NCI-H2196 (cell line): ENCODE data around the gene SRP19.
"Not testable (repeated sequence)": the region's sequence is repeated elsewhere in the genome, so short reads cannot be mapped to it uniquely, and the experiment has no call there.

Experiments used
- DNase-seq: peaks from one replicate; lab custom pipeline; 2025; ENCODE audit not compliant: unreplicated experiment; lab: John Stamatoyannopoulos, UW

The SRP19 gene

DNA sequence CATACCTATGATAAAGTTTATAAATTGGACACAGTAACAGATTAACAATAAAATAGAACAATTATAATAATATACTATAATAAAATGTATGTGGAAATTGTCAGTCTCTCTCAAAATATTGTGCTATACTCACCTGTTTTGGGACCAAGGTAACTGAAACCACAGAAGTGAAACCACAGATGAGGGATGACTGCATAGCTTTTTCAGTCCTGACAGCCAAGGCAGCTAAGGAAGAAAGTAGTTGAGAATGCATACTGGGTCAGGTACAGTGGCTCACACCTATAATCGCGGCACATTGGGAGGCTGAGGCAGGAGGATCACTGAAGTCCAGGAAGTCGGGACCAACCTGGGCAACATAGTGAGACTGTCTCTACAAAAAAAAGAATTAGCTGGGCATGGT, 8.9 kb downstream of the SRP19 start:
- DNase-seq, result no peak

DNA sequence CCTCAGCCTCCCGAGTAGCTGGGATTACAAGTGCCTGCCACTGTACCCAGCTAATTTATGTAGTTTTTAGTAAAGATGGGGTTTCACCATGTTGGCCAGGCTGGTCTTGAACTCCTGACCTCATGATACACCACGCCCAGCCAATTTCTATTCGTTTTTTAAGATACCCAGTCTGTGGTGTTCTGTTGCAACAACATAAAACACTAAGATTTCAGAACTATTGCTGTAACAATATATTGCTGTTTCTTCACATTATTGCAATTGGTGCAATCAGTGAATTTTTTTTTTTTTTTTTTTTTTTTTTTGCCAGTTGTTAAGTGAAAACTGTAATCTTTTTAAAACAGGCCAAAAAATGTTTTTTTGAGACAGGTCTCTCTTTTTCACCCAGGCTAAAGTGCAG, 9.9 kb downstream of the SRP19 start:
- DNase-seq, result no peak

DNA sequence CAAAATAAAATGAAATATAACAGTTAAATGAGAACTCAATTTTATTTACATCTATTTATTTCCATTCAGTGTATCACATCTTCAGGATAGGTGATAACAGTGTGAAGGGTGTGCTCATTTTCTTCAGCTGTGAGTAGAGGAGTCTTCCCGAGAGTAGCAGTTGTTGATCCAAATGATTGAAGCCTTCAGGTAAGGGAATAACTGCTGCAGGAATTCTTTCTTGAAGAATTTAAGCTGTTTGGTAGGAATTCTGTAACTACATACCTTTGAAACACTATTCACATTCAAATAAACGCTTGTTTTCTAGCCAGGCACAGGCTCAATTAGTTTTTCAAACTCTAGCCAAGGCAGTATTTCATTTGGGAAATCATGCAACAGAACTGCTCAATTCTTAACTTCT, 15.3 kb downstream of the SRP19 start:
- no peak for DNase-seq

DNA sequence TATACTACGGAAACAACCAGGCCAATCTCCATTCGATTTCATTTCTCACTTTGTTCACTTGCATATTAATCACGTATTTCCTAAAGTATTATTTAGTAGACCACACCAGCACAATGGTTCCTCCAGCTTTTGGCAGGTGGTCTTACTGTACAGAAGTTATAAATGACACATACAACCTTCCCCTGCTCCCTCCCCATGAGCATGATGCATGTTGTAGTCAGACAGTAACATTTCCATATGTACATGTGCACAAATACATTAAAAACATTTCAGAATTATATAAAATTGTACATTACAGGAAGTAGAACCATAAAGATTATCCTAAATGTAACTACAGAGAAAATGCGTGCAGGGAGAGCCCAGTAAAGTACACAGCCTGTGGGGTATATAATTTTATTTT, 17.0 kb downstream of the SRP19 start:
- DNase-seq, result no peak

DNA sequence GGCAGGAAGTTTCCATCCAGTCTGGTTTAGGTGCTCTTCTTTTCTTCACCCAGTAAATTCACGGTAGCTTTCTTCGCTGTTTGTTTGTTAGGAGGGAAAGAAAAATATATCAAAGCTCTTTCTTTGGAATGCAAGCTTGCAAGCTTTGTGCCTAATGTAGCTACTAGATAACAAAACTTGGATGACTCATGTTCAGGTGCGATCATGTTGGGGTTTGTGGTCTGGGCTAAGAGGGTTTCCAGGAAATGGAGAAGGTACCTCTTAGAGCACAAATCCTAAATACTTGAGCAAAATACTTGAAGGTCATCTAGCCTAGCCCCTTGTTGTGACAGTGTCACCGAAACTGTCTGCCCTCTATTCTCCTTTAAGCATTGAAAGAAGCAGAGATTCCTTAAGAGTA, 17.7 kb downstream of the SRP19 start:
- DNase-seq, result no peak

DNA sequence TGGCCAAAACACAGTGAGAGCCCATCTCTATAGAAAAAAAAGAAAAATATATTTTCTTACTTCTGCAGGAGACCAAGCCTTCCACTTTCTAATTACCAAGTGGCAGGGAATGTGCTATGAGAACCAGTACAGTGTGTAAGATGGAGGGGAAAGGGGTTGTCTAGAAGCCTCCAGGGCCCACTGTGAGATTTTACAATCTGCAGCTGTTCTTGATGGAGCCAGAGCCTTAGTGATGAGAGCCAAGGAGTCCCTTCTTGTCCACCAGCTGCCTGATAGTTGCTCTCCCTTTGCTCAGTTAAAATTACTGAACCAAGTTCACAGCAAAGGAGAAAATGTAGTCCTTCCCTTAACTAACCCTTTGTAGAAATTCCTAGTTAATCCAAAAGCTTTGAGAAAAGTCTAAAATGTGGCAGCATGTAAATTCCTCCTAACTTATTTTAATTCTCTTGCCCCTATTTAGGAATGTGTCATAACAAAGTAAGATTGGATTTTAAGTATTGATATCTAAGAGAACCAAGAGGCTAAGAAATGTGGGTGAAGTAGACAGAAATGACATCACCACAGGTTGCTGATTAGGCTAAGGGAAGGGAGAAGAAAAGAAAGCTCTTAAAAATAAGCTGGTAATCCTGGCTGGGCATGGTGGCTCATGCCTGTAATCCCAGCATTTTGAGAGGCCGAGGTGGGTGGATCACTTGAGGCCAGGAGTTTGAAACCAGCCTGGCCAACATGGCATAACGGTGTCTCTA, 19.3 kb downstream of the SRP19 start:
- DNase-seq, result no peak

DNA sequence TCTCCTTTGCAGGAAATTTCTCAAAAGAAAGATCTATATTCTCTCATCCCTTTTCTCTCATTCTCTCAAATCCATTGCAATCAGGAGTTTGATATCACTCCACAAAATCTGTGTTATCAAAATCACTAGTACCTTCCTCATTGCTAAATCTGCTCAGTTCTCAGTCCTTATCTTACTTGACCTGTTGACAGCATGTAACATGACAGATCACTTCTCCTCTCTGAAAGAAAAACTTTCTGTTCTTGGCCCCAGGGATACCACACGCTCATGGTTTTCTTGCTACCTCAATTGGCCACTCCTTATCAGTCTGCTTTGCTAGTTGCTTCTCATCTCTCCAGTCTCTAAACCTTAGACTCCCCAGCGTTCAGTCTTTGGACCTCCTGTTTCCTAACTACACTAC, 22.1 kb downstream of the SRP19 start:
- no peak for DNase-seq

DNA sequence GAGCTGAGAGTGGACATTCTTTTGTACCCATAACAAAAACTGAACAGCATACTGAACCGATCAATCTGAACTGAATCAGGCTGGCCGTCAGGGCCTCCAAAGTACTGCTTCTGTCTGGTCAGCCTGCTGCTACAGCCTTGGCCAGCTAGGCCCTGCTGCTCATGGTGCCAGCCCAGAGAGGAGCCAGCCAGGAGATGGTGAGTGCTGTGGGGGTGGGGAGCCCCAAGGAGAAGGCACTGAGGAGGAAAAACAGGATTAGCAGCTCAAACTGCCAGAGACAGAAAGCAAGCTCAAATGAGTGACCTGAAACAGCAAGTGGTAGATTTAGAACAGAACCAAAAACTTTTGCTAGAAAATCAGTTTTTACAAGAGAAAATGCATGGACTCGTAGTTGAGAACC, 23.9 kb downstream of the SRP19 start:
- no peak for DNase-seq

DNA sequence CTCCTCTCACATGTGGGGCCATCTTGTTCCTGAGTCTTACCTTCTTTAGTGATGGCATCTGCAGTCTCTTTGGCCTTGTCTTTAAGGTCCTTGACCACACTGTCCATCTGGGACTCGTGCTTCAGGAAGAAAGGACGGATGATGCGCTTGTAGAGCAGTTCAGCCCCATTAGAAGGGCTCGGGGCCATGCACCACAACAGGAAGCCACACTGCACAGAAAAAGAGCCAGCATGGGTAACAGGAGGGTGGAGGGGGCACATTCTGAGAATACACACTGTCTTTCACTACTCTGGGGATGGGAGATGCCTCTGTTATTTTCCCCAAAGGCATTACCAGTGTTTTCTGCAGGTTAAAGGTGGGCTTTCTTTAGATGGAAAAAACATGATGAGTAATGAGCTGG, 25.9 kb downstream of the SRP19 start:
- no peak for DNase-seq

DNA sequence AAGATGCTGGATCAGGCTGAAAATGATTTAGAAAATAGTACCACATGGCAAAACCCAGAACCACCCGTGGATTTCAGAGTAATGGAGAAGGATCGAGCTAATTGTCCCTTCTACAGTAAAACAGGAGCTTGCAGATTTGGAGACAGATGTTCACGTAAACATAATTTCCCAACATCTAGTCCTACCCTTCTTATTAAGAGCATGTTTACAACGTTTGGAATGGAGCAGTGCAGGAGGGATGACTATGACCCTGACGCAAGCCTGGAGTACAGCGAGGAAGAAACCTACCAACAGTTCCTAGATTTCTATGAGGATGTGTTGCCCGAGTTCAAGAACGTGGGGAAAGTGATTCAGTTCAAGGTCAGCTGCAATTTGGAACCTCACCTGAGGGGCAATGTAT, 31.0 kb downstream of the SRP19 start:
- DNase-seq, result not testable (repeated sequence)

DNA sequence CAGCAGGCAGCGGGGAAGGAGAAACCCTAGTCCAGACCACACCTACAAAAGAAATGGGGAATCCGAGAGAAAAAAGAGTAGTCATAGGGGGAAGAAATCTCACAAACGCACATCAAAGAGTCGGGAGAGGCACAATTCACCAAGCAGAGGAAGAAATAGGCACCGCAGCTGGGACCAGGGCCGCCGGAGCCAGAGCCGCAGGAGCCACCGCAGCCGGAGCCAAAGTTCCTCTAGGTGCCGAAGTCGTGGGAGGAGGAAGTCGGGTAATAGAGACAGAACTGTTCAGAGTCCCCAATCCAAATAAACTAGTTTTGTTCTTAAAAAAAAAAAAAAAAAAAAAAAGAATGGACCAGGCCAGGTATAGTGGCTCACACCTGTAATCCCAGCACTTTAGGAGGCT, 31.7 kb downstream of the SRP19 start:
- no peak for DNase-seq

DNA sequence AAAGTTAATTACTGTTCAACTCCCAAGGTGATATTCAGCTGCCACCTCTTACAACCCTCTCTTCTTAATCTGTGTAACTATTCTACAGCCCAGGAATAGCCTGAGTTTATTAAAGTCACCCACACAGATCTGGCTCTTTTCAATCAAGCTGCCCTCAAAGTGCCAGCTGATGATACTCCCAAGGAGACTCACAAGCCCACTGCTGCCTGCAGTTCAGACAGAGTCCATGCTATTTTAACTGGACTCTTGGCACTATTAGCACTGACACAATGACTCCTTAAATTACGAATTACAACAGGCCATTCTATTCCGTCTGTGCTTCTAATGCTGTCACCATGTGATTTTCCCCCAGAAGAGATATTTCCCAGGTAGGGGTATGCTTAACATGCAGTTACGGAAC, 34.6 kb downstream of the SRP19 start:
- DNase-seq, result no peak

DNA sequence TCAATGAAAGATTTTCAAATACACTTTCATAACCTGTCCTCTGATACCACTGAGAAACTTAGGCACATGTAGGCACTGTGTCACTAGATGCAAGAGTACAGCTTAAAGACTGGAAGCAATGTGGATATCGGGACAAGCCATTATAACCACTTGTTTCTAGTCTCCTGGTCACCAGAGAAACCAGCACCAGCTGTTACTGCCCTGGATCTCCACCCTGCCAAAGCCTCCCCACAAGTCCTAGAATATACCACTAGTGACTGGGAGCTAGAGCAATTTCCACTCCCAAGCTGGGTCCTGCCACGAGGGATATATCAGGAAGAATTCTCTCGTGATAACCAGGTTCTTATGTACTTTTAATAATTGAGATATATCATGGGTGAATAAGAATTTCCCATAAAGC, 41.5 kb downstream of the SRP19 start:
- DNase-seq, result no peak

DNA sequence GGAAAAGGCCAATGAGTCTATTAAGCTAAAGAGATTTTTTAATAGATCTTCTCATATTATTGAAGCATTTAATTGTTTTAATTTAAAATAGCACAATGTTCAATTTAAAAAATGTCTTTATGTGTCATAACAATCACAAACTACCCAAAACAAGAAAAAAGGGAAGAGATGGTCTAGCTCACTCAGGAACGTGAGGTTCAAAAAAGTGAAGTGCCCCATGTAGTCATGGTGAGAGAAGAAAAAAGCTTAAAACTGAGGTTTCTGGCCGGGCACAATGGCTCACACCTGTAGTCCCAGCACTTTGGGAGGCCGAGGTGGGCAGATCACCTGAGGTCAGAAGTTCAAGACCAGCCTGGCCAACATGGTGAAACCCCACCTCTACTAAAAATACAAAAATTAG, 43.9 kb downstream of the SRP19 start:
- DNase-seq, result not testable (repeated sequence)

DNA sequence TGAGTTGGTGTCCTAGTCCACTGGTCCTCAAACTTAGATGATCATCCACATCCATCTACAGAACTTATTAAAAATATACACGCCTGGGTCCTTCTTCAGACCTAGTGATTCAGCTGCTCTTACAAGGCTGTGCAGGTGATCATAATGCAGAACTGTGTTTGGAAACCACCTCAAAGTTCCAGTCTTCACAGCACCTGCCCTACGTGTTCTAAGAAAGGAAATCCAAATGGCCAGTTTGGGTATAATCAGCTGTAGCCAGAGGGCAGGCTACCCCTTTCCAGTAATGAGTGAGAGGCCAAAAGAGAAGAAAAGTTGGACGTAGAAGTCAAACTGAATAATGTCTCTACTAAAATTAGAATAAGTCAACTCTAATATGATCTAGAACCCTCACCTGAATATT, 45.5 kb downstream of the SRP19 start:
- no peak for DNase-seq

DNA sequence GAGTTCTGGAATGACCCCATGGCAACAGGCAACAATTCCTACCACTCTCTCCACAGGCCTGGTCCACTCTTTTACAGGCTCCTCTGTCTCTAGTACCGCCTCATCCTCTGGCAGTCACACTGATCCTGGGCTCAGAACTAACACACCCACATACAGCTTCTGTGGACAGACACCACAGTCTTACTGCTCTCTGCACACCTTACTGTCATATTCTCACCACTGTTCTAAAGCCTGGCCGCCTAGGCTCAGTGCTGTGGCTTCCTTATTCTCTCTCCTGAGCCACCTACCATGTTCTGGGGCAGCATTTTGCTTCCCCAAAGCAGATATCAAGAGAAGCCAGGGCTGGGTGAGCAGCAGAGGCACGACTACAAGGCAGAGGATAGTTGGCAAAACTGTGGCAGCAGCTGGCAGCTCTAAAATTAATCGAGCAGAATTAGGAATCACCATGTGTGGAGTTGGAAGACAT, 46.1 kb downstream of the SRP19 start:
- no peak for DNase-seq

DNA sequence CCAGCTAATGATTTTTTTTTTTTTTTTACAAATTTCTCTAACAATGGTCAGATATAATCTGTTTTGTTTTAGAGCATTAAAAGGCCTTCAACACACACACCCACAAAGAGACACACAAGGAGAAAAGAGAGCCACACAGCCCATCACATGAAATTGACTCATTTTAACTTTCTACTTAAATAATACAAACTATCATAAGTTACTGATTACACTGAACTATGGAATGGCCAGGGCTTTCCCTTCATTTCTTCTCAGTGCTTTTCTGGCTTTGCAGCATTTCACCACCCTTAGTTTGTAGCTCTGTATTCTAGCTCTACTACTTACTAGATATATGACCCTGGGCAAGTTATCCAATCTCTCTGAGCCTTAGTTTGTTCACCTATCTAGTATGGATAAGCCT, 47.8 kb downstream of the SRP19 start:
- no peak for DNase-seq

DNA sequence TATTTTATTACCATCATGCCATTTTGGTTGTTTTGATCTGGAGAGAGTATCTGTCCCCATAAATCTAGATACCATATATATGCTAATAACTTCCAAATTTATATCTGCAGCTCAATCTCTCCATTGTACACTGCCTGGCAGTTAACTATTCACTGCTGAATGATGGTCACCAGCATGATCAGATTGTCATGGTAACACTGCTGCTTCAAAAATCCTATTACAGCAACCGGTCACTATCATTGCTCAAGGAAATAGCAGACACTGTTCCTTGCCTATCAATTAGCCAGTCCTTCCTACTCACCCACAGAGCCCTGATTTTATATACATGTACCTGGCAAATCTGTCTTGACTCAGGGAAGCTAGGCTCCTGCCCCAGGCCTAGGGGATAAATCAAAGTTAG, 49.4 kb downstream of the SRP19 start:
- DNase-seq, result no peak

DNA sequence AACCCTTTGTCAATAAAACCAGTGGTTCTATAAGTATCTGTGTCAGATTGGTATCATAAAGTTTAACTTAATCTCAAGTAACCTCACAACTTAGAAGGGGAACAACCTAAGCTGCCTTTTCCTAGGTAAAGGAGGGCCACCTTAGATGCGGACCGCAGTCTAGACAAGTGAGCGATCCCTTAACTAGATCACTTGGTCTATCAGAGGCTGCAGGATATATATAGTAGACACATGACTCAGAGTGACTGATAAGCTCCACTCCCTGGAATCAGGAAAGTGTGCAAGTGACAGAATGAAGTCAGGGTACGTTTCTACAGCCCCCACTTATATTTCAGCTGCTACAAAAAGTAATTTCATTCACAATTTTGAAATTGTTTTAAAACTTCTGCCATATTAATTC, 53.5 kb downstream of the SRP19 start:
- DNase-seq, result no peak

DNA sequence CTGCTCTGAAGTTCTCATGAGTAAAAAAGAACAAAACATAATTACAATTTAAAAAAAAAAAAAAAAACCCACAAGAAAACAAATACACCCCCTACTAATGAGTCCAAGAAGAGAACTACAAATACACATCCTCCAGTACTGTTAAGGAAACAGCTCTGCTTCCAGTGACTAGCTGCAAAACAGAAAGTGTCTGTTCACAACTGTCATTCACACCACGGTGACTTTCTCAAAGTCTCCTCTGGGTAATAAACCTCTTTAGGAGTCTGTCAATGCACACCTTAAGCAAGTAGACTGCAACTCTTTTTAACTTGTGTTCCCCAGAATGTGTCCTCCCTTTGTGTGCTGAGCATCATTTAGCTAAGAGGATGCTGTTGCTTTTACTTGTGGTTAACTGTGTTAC, 54.7 kb downstream of the SRP19 start:
- no peak for DNase-seq

DNA sequence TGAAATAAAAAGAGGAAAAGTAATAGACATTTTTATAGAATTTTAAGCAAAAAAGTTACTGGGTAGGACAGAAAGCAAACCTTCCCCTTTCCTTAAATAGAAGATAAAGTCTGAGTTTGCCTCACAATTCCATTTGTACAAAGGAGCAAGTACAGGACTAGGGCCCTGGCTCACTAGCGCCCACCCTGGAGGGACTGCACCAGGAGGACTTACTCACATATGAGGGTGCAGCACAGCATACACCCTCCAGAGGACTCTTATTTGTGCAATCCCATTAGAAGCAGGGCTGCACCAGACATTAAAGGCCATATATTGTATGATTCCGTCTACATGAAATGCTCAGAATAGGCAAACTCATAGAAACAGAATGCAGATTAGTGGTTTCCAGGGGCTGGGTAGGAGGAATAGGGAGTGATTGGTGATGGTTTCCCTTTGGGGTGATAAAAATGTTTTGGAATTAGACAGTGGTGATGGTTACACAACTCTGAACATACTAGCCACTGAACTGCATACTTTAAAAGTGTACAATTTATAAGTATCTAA, 56.4 kb downstream of the SRP19 start:
- DNase-seq, result no peak

DNA sequence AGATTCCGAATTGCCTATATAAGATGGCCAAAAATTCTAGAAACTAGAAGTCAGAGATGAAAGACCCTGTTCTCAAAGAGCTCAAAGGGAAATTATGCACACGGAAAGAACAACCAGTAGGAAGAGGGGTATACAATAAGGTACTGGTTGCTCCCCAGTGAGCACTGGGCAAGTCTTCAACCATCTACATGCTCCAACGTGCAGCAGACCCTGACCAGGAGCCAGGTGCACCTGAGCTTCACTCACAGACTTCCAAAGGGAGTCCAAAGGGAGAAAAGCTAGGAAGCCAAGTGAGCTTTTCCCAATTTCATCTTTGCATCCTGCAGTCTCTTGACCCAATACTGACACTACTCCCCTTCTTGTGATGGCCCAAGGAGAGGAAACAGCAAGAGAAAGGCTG, 57.0 kb downstream of the SRP19 start:
- DNase-seq, result no peak

DNA sequence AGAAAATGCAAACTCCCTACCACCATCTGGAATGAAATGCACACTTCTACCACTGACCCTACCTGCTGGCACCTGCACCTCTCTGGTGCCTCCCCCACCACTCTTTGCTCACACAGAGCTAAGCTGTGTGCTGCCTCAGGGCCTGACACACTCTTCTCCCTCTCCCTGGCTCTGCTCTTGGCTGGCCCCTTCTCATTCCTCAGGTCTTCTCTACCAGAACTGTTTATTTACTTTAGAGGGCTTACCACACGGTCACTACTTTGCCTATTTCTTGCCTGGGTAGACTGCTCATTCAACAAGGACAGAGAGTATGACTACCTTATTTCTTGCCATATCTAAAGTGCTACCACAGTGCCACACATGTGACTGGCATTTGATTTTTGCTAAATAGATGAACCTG, 57.6 kb downstream of the SRP19 start:
- DNase-seq, result no peak
